Stimulated activated CD4-positive, alpha-beta T cell treated with anti-CD3 and anti-CD28 coated beads, TNF-alpha, amount 100 ng/mL, for 4 hours (primary cell): ENCODE results near the gene ECM2.

Experiments
- DNase-seq, 3 experiments: peaks; one replicate each; pipeline ENCODE4 v3.0.0-alpha.2; 2020; ENCODE audit warnings: low read depth in 3 of 3

Gene ECM2

GRCh38 chr9:92500725-92501124 lies 35.1 kb downstream of the ECM2 start:
- DNase-seq = no peak

GRCh38 chr9:92499701-92500100 lies 36.1 kb downstream of the ECM2 start:
- DNase-seq = no peak

- DNase-seq = no peak
Measured at GRCh38 chr9:92496396-92497176, 39.2 kb downstream of the ECM2 start.

- no peak for DNase-seq
Measured at GRCh38 chr9:92494856-92495255, 40.9 kb downstream of the ECM2 start.

- no peak for DNase-seq
Measured at GRCh38 chr9:92493749-92494387, 41.9 kb downstream of the ECM2 start.

- DNase-seq = no peak
Measured at GRCh38 chr9:92492781-92493401, 42.9 kb downstream of the ECM2 start.

GRCh38 chr9:92488681-92489550 lies 46.9 kb downstream of the ECM2 start:
- DNase-seq = no peak

GRCh38 chr9:92486371-92486770 lies 49.4 kb downstream of the ECM2 start:
- no peak for DNase-seq

GRCh38 chr9:92484563-92484962 lies 51.2 kb downstream of the ECM2 start:
- DNase-seq = no peak

- DNase-seq = no peak
Measured at GRCh38 chr9:92483627-92484545, 51.9 kb downstream of the ECM2 start.

- DNase-seq = no peak
Measured at GRCh38 chr9:92482805-92483204, 53.0 kb downstream of the ECM2 start.

- DNase-seq = no peak
Measured at GRCh38 chr9:92482329-92482728, 53.5 kb downstream of the ECM2 start, which contains the start of gene ASPN. Gene ASPN, minus strand, starts transcription at chr9:92482506.

GRCh38 chr9:92480986-92481633 lies 54.7 kb downstream of the ECM2 start:
- DNase-seq = no peak

GRCh38 chr9:92480291-92480771 lies 55.5 kb downstream of the ECM2 start:
- DNase-seq = no peak

- no peak for DNase-seq
Measured at GRCh38 chr9:92479346-92479745, 56.4 kb downstream of the ECM2 start.

GRCh38 chr9:92478783-92479182 lies 57.0 kb downstream of the ECM2 start:
- DNase-seq = no peak

GRCh38 chr9:92476962-92477361 lies 58.8 kb downstream of the ECM2 start:
- no peak for DNase-seq

- no peak for DNase-seq
Measured at GRCh38 chr9:92474587-92474986, 61.2 kb downstream of the ECM2 start.

- DNase-seq = no peak
Measured at GRCh38 chr9:92468206-92468605, 67.6 kb downstream of the ECM2 start.

- no peak for DNase-seq
Measured at GRCh38 chr9:92467511-92467910, 68.3 kb downstream of the ECM2 start.
